ENCODE data around the gene LAMA3.

Gene LAMA3

DNA sequence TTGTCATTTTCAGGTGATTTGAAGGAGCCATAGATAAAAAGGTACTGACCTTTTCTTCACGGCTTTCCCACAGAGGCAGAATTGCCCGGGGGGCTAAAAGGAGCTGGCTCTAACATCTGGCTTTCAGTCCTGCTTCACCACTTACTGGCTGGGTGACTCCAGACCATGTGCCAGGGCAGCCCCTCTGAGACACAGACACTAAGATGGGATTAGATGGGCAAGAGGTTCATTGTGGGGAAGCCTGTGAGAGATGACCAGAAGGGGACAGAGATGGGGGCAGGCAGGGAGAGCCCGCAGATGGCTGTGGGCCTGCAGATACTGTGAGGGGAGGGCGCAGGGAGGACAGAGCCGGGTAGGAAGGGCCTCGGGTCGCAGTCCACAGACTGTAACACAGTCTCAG is 250.6 kb downstream of the LAMA3 start:
- Histone ChIP-seq H2BK120ac (ENCODE audit: low read depth, low read length) (no peak overlapping the region), H3K79me1 (ENCODE audit: low read depth, low read length) (no peaks in the 10 kb centered on the region), H3K9ac (ENCODE audit: low read depth, low read length, poor library complexity) (peak overlapping the region; percentile 24), H2BK5ac (ENCODE audit: low read length) (no peak overlapping the region), H3K4me1 (ENCODE audit: control insufficient read depth in 2 of 2, insufficient read depth in 1 of 2, low read depth in 1 of 2, low read length in 2 of 2) (no peaks in the 10 kb centered on the region), H3K4ac (ENCODE audit: low read length) (no peak overlapping the region), H3K23ac (ENCODE audit: low read depth, low read length, poor library complexity) (no peak overlapping the region), H2BK15ac (ENCODE audit: low read length) (no peak overlapping the region), H3K27ac (replicated peaks; ENCODE audit: low read length) (no peak overlapping the region), H3K18ac (ENCODE audit: low read length) (no peak overlapping the region), H3K4me3 (ENCODE audit: low read length in 2 of 2) (no peak overlapping the region), H2AK5ac (ENCODE audit: low read depth, low read length) (no peak overlapping the region), H4K91ac (ENCODE audit: low read depth, low read length, poor library complexity) (no peak overlapping the region), H2BK12ac (ENCODE audit: low read length) (no peak overlapping the region), H3K27me3 (ENCODE audit: control insufficient read depth in 3 of 3, insufficient read depth in 3 of 3, low read depth in 1 of 3, low read length in 3 of 3) (peaks cover 0 to 5% (median 0%) of the 10 kb centered on the region in 3 experiments), H3K14ac (ENCODE audit: low read length) (no peak overlapping the region), H2AFZ (ENCODE audit: low read length) (no peak overlapping the region), H3K36me3 (replicated peaks in 1 of 2; ENCODE audit: control insufficient read depth in 2 of 2, insufficient read depth in 2 of 2, low read length in 2 of 2) (no peaks in the 10 kb centered on the region), H4K8ac (ENCODE audit: low read depth, low read length) (no peak overlapping the region), H3K4me2 (ENCODE audit: insufficient read depth, low read length, poor library complexity, severe bottlenecking) (no peak overlapping the region), H3K9me3 (replicated peaks in 1 of 2; ENCODE audit: control insufficient read depth in 2 of 2, insufficient read depth in 1 of 2, low read depth in 1 of 2, low read length in 2 of 2) (no peaks in the 10 kb centered on the region)
- no peak for DNase-seq (ENCODE audit: low spot score)
- no CpG with 5 or more reads among the region's 7 CpGs for whole genome bisulfite sequencing, 2 donors (ENCODE audit: extremely low coverage in 2 of 2, insufficient read length in 2 of 2, insufficient replicate concordance in 1 of 2)

DNA sequence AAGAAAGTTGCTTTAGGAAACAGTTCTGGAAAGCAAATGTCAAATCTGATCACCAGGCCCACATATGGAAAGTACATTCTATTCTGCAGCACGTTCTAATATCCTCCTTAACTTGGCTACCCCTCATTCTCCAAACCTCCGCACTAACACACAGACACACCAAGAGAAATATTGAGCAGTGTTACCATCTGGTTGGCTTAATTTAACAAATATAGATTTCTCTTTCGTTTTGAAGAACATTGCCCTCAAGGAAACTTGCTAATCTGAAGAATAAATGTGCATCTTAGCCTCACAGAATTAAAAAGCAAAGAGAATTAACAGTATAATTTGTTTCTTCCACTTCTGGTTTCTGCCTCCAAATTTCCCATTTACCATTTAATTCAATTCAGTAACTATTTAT is 252.5 kb downstream of the LAMA3 start:
- Histone ChIP-seq H3K27ac (replicated peaks; ENCODE audit: low read length) (no peak overlapping the region), H3K9ac (ENCODE audit: low read depth, low read length, poor library complexity) (no peak overlapping the region), H4K8ac (ENCODE audit: low read depth, low read length) (no peak overlapping the region), H3K4me2 (ENCODE audit: insufficient read depth, low read length, poor library complexity, severe bottlenecking) (no peak overlapping the region), H3K18ac (ENCODE audit: low read length) (no peak overlapping the region), H3K9me3 (replicated peaks in 1 of 2; ENCODE audit: control insufficient read depth in 2 of 2, insufficient read depth in 1 of 2, low read depth in 1 of 2, low read length in 2 of 2) (no peaks in the 10 kb centered on the region), H3K27me3 (ENCODE audit: control insufficient read depth in 3 of 3, insufficient read depth in 3 of 3, low read depth in 1 of 3, low read length in 3 of 3) (peaks cover 0 to 5% (median 0%) of the 10 kb centered on the region in 3 experiments), H2BK12ac (ENCODE audit: low read length) (no peak overlapping the region), H2AK5ac (ENCODE audit: low read depth, low read length) (no peak overlapping the region), H2BK15ac (ENCODE audit: low read length) (no peak overlapping the region), H2BK120ac (ENCODE audit: low read depth, low read length) (no peak overlapping the region), H4K91ac (ENCODE audit: low read depth, low read length, poor library complexity) (no peak overlapping the region), H2AFZ (ENCODE audit: low read length) (no peak overlapping the region), H3K4me1 (ENCODE audit: control insufficient read depth in 2 of 2, insufficient read depth in 1 of 2, low read depth in 1 of 2, low read length in 2 of 2) (no peaks in the 10 kb centered on the region), H3K36me3 (replicated peaks in 1 of 2; ENCODE audit: control insufficient read depth in 2 of 2, insufficient read depth in 2 of 2, low read length in 2 of 2) (no peaks in the 10 kb centered on the region), H3K79me1 (ENCODE audit: low read depth, low read length) (no peaks in the 10 kb centered on the region), H3K4me3 (ENCODE audit: low read length in 2 of 2) (no peak overlapping the region), H3K4ac (ENCODE audit: low read length) (no peak overlapping the region), H2BK5ac (ENCODE audit: low read length) (no peak overlapping the region), H3K14ac (ENCODE audit: low read length) (no peak overlapping the region), H3K23ac (ENCODE audit: low read depth, low read length, poor library complexity) (no peak overlapping the region)
- WGBS, 2 donors (ENCODE audit: extremely low coverage in 2 of 2, insufficient read length in 2 of 2, insufficient replicate concordance in 1 of 2), result no CpG with 5 or more reads among the region's 3 CpGs
- no peak for DNase-seq (ENCODE audit: low spot score)

DNA sequence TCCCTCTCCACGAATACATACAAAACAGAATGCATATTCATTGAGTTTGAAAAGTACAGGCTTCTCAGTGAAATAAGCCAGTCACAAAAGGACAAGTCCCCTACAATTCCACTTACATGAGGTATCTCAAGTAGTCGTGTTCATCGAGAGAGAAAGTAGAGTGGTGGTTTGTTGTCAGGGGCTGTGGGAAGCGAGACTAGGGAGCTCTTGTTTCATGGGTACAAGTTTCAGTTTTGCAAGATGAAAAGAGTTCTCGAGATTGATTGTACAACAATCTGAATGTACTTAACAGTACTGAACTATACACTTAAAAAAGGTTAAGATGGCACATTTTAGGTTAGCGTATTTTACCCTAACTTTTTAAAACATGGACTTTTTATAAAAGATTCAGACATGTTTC is 253.9 kb downstream of the LAMA3 start:
- Histone ChIP-seq H4K8ac (ENCODE audit: low read depth, low read length) (no peak overlapping the region), H3K79me1 (ENCODE audit: low read depth, low read length) (no peaks in the 10 kb centered on the region), H3K4me3 (ENCODE audit: low read length in 2 of 2) (no peak overlapping the region), H2BK5ac (ENCODE audit: low read length) (no peak overlapping the region), H3K9me3 (replicated peaks in 1 of 2; ENCODE audit: control insufficient read depth in 2 of 2, insufficient read depth in 1 of 2, low read depth in 1 of 2, low read length in 2 of 2) (no peaks in the 10 kb centered on the region), H2AK5ac (ENCODE audit: low read depth, low read length) (no peak overlapping the region), H3K4me1 (ENCODE audit: control insufficient read depth in 2 of 2, insufficient read depth in 1 of 2, low read depth in 1 of 2, low read length in 2 of 2) (no peaks in the 10 kb centered on the region), H2AFZ (ENCODE audit: low read length) (no peak overlapping the region), H3K9ac (ENCODE audit: low read depth, low read length, poor library complexity) (no peak overlapping the region), H3K4me2 (ENCODE audit: insufficient read depth, low read length, poor library complexity, severe bottlenecking) (no peak overlapping the region), H2BK12ac (ENCODE audit: low read length) (no peak overlapping the region), H3K27ac (replicated peaks; ENCODE audit: low read length) (no peak overlapping the region), H3K23ac (ENCODE audit: low read depth, low read length, poor library complexity) (no peak overlapping the region), H3K4ac (ENCODE audit: low read length) (no peak overlapping the region), H2BK120ac (ENCODE audit: low read depth, low read length) (no peak overlapping the region), H3K14ac (ENCODE audit: low read length) (no peak overlapping the region), H3K27me3 (ENCODE audit: control insufficient read depth in 3 of 3, insufficient read depth in 3 of 3, low read depth in 1 of 3, low read length in 3 of 3) (peaks cover 0 to 5% (median 0%) of the 10 kb centered on the region in 3 experiments), H2BK15ac (ENCODE audit: low read length) (no peak overlapping the region), H3K18ac (ENCODE audit: low read length) (no peak overlapping the region), H4K91ac (ENCODE audit: low read depth, low read length, poor library complexity) (no peak overlapping the region), H3K36me3 (replicated peaks in 1 of 2; ENCODE audit: control insufficient read depth in 2 of 2, insufficient read depth in 2 of 2, low read length in 2 of 2) (no peaks in the 10 kb centered on the region)
- no peak for DNase-seq (ENCODE audit: low spot score)
- no CpG with 5 or more reads among the region's 6 CpGs for WGBS, 2 donors (ENCODE audit: extremely low coverage in 2 of 2, insufficient read length in 2 of 2, insufficient replicate concordance in 1 of 2)

DNA sequence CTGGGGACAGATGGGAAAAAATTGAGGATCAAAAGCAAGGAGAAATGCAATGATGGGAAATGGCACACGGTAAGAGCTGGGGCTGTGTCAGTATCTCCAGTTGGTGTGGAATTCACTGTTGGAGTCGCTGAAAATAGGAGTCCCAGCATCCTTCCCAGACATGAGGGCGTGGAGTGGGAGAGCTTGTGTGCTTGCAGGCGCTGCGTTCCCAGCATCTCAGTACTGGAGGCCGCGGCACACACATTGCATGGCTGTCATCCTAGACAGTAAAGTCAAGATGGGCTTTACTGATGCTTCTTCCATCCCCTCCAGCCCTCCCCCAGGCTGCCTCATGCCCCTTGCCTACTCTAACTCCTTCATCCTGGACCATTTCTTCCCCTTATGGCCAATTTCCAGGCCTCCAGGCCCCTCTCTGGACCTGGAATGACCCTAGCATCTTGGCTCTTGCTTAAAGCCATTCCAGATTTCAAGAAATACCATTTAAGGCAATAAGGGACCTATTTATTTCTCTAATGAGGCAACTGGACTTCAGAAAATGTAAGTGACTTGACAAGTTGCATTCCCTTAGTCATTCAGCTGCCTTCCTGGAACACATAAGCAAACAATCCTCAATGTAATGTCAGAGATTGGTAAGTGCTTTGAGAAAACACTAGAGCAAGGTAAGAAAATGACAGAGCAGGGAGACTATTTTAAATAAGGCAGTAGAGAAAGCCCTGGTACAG is 254.8 kb downstream of the LAMA3 start:
- H4K8ac ChIP-seq (ENCODE audit: low read depth, low read length), result no peak overlapping the region
- H2BK5ac ChIP-seq (ENCODE audit: low read length), result no peak overlapping the region
- H3K4me2 ChIP-seq (ENCODE audit: insufficient read depth, low read length, poor library complexity, severe bottlenecking), result no peak overlapping the region
- no peaks in the 10 kb centered on the region for H3K9me3 ChIP-seq (replicated peaks in 1 of 2; ENCODE audit: control insufficient read depth in 2 of 2, insufficient read depth in 1 of 2, low read depth in 1 of 2, low read length in 2 of 2)
- no peak overlapping the region for H3K9ac ChIP-seq (ENCODE audit: low read depth, low read length, poor library complexity)
- no peak overlapping the region for H3K4me3 ChIP-seq (ENCODE audit: low read length in 2 of 2)
- no peaks in the 10 kb centered on the region for H3K79me1 ChIP-seq (ENCODE audit: low read depth, low read length)
- DNase-seq (ENCODE audit: low spot score), result no peak
- H3K4me1 ChIP-seq (ENCODE audit: control insufficient read depth in 2 of 2, insufficient read depth in 1 of 2, low read depth in 1 of 2, low read length in 2 of 2), result no peaks in the 10 kb centered on the region
- H3K14ac ChIP-seq (ENCODE audit: low read length), result no peak overlapping the region
- H2AK5ac ChIP-seq (ENCODE audit: low read depth, low read length), result no peak overlapping the region
- no peak overlapping the region for H3K4ac ChIP-seq (ENCODE audit: low read length)
- H2BK12ac ChIP-seq (ENCODE audit: low read length), result no peak overlapping the region
- H3K36me3 ChIP-seq (replicated peaks in 1 of 2; ENCODE audit: control insufficient read depth in 2 of 2, insufficient read depth in 2 of 2, low read length in 2 of 2), result no peaks in the 10 kb centered on the region
- H3K23ac ChIP-seq (ENCODE audit: low read depth, low read length, poor library complexity), result no peak overlapping the region
- no peak overlapping the region for H3K27ac ChIP-seq (replicated peaks; ENCODE audit: low read length)
- no peak overlapping the region for H3K18ac ChIP-seq (ENCODE audit: low read length)
- H2BK120ac ChIP-seq (ENCODE audit: low read depth, low read length), result no peak overlapping the region
- H3K27me3 ChIP-seq (ENCODE audit: control insufficient read depth in 3 of 3, insufficient read depth in 3 of 3, low read depth in 1 of 3, low read length in 3 of 3), result peaks cover 0 to 5% (median 0%) of the 10 kb centered on the region in 3 experiments
- no peak overlapping the region for H2AFZ ChIP-seq (ENCODE audit: low read length)
- H2BK15ac ChIP-seq (ENCODE audit: low read length), result no peak overlapping the region
- WGBS, 2 donors (ENCODE audit: extremely low coverage in 2 of 2, insufficient read length in 2 of 2, insufficient replicate concordance in 1 of 2), result no CpG with 5 or more reads among the region's 7 CpGs
- H4K91ac ChIP-seq (ENCODE audit: low read depth, low read length, poor library complexity), result no peak overlapping the region

All from neuronal stem cell (in vitro differentiated cells).